Measurements from ENCODE around the gene ERV3-1.
"Not testable (repeated sequence)": the region's sequence is repeated elsewhere in the genome, so short reads cannot be mapped to it uniquely, and the experiment has no call there.

ERV3-1 gene

GRCh38 chr7:64996305-64996704, 10.2 kb downstream of the ERV3-1 start:
- ATAC-seq (replicated peaks), result no peak
- Mint-ChIP-seq H3K36me3 (ENCODE audit: insufficient read depth) (peaks cover 20% of the 10 kb centered on the region), H3K4me3 (no peak overlapping the region), H3K27ac (no peak overlapping the region), H3K4me1 (ENCODE audit: low read depth in 2 of 2) (peaks cover 3 to 16% of the 10 kb centered on the region in 2 donors), H3K27me3 (no peaks in the 10 kb centered on the region), H3K9me3 (peaks cover 13 to 37% of the 10 kb centered on the region in 2 donors)
- no peak for DNase-seq

- H3K36me3 Mint-ChIP-seq (ENCODE audit: insufficient read depth), result peaks cover 12% of the 10 kb centered on the region
These were observed 12.6 kb downstream of the ERV3-1 start for GRCh38 chr7:64993901-64994300.

DNA sequence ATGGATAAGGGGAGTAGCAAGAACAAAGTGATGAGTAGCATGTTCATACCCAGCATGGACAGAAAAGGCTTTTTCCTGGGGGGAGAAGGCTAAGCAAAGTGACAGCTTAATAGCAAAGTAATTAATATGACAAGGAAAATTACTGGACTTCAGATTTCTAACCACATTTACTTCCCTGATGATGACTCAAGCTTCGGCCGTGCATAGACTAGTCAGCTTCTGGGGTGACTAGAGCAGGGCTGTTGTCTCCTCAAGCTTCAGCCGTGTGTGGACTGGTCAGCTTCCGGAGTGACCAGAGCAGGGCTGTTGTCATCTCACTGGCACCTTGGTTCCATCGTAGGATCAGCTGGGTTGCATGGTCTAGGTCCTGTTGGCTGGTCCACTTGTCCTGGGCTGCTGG, 13.5 kb downstream of the ERV3-1 start:
- H3K27ac Mint-ChIP-seq, result no peak overlapping the region
- H3K4me3 Mint-ChIP-seq, result no peak overlapping the region
- peaks cover 16 to 53% of the 10 kb centered on the region in 2 donors for H3K9me3 Mint-ChIP-seq
- H3K4me1 Mint-ChIP-seq (ENCODE audit: low read depth in 2 of 2), result peaks cover 0 to 4% of the 10 kb centered on the region in 2 donors
- ATAC-seq (replicated peaks), result no peak
- no peaks in the 10 kb centered on the region for H3K27me3 Mint-ChIP-seq
- peaks cover 8% of the 10 kb centered on the region for H3K36me3 Mint-ChIP-seq (ENCODE audit: insufficient read depth)
- DNase-seq, result no peak

More at GRCh38 chr7:64993901-64994300, 12.6 kb downstream of the ERV3-1 start:
- no peaks in the 10 kb centered on the region for H3K27me3 Mint-ChIP-seq
- no peak overlapping the region for H3K4me3 Mint-ChIP-seq
- ATAC-seq (replicated peaks), result no peak
- H3K27ac Mint-ChIP-seq, result no peak overlapping the region
- DNase-seq, result no peak
- peaks cover 18 to 50% of the 10 kb centered on the region in 2 donors for H3K9me3 Mint-ChIP-seq
- H3K4me1 Mint-ChIP-seq (ENCODE audit: low read depth in 2 of 2), result peaks cover 0 to 11% of the 10 kb centered on the region in 2 donors

DNA sequence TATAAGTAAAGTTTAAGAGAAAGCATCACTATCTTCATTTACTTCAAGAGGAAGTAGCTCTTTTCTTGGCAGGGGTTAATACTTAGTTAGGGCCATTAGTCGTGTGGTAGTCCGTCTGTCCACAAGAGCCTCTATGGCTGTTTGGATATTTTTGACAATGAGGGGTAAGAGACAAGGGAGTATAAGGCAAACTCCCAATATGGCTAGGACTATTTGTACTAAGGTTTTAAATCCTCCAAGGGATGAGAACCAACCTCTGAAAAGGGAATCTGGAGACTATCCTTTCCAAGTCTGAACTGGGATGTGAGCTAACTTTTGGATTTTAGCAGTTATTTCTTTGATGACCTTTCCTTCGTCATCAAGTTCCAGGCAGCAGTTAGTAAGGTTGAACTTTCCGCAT, 15.6 kb downstream of the ERV3-1 start, which contains the start of gene ZNF117:
TSS of gene ZNF117 (minus strand) at position 101 of the 400 bp plus-strand sequence.
- no peaks in the 10 kb centered on the region for H3K36me3 Mint-ChIP-seq (ENCODE audit: insufficient read depth)
- no peak within 1 kb of the TSS for H3K27ac Mint-ChIP-seq
- peaks cover 16 to 39% of the 10 kb centered on the region in 2 donors for H3K9me3 Mint-ChIP-seq

DNA sequence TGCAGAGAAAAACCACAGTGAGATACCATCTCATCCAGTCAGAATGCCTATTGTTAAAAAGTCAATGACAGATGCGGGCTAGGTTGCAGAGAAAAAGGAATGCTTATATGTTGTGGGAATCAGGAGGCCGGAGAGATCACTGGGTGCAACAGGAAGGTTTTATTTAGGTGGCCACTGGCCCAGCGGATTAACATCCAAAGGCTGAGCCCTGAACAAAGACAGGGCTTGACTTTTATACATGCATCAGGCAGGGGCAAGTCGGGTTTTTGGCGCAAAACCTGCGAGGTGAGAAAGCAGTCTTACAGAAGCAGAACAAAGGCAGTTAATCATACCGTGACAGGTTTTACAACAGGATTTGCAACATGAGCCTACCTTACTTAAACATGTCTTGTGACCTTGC, 16.3 kb downstream of the ERV3-1 start:
- H3K4me1 Mint-ChIP-seq (ENCODE audit: low read depth in 2 of 2), result peaks cover 0 to 4% of the 10 kb centered on the region in 2 donors
- ATAC-seq (replicated peaks), result no peak
- no peak overlapping the region for H3K27ac Mint-ChIP-seq
- no peak for DNase-seq
- H3K4me3 Mint-ChIP-seq, result no peak overlapping the region
- peaks cover 16 to 39% of the 10 kb centered on the region in 2 donors for H3K9me3 Mint-ChIP-seq
- H3K27me3 Mint-ChIP-seq, result no peaks in the 10 kb centered on the region
- H3K36me3 Mint-ChIP-seq (ENCODE audit: insufficient read depth), result no peaks in the 10 kb centered on the region

More for the DNA sequence above, 15.6 kb downstream of the ERV3-1 start, which contains the start of gene ZNF117:
- no peak for DNase-seq
- H3K27me3 Mint-ChIP-seq, result no peaks in the 10 kb centered on the region
- no peak within 1 kb of the TSS for H3K4me3 Mint-ChIP-seq
- peaks cover 0 to 4% of the 10 kb centered on the region in 2 donors for H3K4me1 Mint-ChIP-seq (ENCODE audit: low read depth in 2 of 2)
- ATAC-seq (replicated peaks), result no peak

DNA sequence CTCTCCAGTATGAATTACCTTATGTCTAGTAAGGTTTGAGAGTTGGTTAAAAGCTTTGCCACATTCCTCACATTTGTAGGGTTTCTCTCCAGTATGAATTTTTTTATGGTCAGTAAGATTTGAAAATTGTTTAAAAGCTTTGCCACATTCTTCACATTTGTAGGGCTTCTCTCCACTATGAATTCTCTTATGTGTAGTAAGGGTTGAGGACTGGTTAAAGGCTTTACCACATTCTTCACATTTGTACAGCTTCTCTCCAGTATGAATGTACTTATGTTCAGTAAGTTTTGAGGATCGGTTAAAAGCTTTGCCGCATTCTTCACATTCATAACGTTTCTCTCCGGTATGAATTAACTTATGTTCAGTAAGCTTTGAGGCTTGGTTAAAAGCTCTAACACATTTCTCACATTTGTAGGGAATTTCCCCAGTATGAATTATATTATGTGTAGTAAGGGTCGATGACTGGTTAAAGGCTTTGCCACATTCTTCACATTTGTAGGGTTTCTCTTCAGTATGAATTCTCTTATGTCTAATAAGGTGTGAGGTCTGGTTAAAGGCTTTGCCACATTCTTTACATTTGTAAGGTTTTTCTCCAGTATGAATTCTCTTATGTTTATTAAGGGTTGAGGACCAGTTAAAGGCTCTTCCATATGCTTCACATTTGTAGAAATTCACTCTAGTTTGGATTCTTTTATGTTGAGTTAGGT, 27.8 kb downstream of the ERV3-1 start:
- H3K36me3 Mint-ChIP-seq (ENCODE audit: insufficient read depth), result peaks cover 24% of the 10 kb centered on the region
- no peaks in the 10 kb centered on the region for H3K4me1 Mint-ChIP-seq (ENCODE audit: low read depth in 2 of 2)
- H3K4me3 Mint-ChIP-seq, result no peak overlapping the region
- H3K9me3 Mint-ChIP-seq, result peaks cover 8 to 9% of the 10 kb centered on the region in 2 donors
- H3K27ac Mint-ChIP-seq, result no peak overlapping the region
- H3K27me3 Mint-ChIP-seq, result no peaks in the 10 kb centered on the region
- no peak for ATAC-seq (replicated peaks)
- no peak for DNase-seq

DNA sequence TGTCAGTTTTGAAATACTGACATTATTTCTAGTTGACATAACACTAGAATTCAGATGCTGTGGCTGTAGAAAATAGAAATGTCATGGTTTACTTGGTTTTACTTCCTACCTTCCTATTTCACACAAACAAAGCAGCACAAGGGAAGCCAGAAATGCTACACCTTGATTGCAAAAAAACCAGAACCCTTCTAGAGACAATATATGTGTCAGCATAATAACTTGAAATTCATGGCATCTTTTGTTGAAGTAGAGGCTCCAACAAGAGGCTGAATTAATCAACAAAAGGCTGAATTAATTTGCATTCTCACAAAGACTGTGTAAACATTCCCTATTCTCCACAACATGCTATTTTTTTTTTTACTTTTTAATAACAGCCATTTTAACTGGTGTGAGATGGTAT, 40.9 kb downstream of the ERV3-1 start:
- H3K27me3 Mint-ChIP-seq, result peaks cover 7 to 10% of the 10 kb centered on the region in 2 donors
- no peaks in the 10 kb centered on the region for H3K36me3 Mint-ChIP-seq (ENCODE audit: insufficient read depth)
- H3K9me3 Mint-ChIP-seq, result no peaks in the 10 kb centered on the region
- no peak overlapping the region for H3K27ac Mint-ChIP-seq
- no peak overlapping the region for H3K4me3 Mint-ChIP-seq
- ATAC-seq (replicated peaks) (no peak), DNase-seq (no peak)
- no peaks in the 10 kb centered on the region for H3K4me1 Mint-ChIP-seq (ENCODE audit: low read depth in 2 of 2)

DNA sequence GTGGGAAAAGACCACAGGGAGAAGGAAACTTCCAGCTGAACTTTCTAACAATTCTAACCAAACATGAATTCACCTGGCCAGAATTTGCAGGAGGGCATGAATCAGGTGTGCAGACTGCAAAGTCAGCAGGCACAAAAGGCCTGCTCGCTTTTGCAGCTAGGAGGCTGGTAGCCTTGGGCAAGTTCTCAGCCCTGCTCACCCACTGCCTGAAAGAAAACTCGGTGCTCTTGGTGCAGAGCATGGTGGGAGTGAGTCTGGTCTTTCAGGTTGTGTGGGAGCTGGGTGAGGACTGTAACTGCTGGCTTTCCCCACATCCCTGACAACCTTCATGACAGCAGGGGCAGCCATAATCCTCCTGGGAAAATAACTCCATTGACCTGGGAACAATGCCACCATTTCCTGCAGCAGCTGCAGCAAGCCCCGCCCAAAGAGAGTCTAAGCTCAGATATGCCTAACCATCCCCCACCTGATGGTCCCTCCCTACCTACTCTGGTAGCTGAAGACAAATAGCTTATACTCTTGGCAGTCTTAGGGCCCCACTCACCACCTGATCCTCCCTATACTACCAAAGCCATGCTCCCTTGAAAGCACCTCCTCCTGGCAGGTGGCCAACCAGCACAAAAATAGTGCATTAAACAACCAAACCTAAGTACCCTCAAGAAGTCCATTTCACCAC, 47.3 kb downstream of the ERV3-1 start:
- no peak for ATAC-seq (replicated peaks)
- DNase-seq, result no peak
- Mint-ChIP-seq H3K4me1 (ENCODE audit: low read depth in 2 of 2) (peaks cover 0 to 4% of the 10 kb centered on the region in 2 donors), H3K4me3 (no peak overlapping the region), H3K27me3 (peaks cover 7 to 32% of the 10 kb centered on the region in 2 donors), H3K9me3 (no peaks in the 10 kb centered on the region), H3K36me3 (ENCODE audit: insufficient read depth) (no peaks in the 10 kb centered on the region), H3K27ac (no peak overlapping the region)

GRCh38 chr7:64951250-64951848, 55.1 kb downstream of the ERV3-1 start:
- H3K27ac Mint-ChIP-seq, result peak overlapping the region in 1 of 2 donors; percentile 17

GRCh38 chr7:64950673-64951072, 55.8 kb downstream of the ERV3-1 start:
- not testable (repeated sequence) for H3K4me1 Mint-ChIP-seq (ENCODE audit: low read depth in 2 of 2); H3K4me3 Mint-ChIP-seq; DNase-seq; H3K36me3 Mint-ChIP-seq (ENCODE audit: insufficient read depth); ATAC-seq (replicated peaks); H3K9me3 Mint-ChIP-seq
- Mint-ChIP-seq H3K27me3 (peaks cover 47 to 48% of the 10 kb centered on the region in 2 donors), H3K27ac (peak overlapping the region in 1 of 2 donors; percentile 17)

More at GRCh38 chr7:64951250-64951848, 55.1 kb downstream of the ERV3-1 start:
- Mint-ChIP-seq H3K4me3 (no peak overlapping the region), H3K27me3 (peaks cover 41% of the 10 kb centered on the region in 2 donors), H3K36me3 (ENCODE audit: insufficient read depth) (no peaks in the 10 kb centered on the region), H3K9me3 (no peaks in the 10 kb centered on the region), H3K4me1 (ENCODE audit: low read depth in 2 of 2) (peaks cover 0 to 6% of the 10 kb centered on the region in 2 donors)
- DNase-seq (peak; percentile 27 to 28 (median 28)), ATAC-seq (replicated peaks) (peak; percentile 72)

GRCh38 chr7:64948774-64949173, 57.7 kb downstream of the ERV3-1 start:
- ATAC-seq (replicated peaks); H3K36me3 Mint-ChIP-seq (ENCODE audit: insufficient read depth); H3K4me1 Mint-ChIP-seq (ENCODE audit: low read depth in 2 of 2); DNase-seq; H3K27ac Mint-ChIP-seq; H3K9me3 Mint-ChIP-seq; H3K4me3 Mint-ChIP-seq: not testable (repeated sequence)
- peaks cover 58 to 64% of the 10 kb centered on the region in 2 donors for H3K27me3 Mint-ChIP-seq

DNA sequence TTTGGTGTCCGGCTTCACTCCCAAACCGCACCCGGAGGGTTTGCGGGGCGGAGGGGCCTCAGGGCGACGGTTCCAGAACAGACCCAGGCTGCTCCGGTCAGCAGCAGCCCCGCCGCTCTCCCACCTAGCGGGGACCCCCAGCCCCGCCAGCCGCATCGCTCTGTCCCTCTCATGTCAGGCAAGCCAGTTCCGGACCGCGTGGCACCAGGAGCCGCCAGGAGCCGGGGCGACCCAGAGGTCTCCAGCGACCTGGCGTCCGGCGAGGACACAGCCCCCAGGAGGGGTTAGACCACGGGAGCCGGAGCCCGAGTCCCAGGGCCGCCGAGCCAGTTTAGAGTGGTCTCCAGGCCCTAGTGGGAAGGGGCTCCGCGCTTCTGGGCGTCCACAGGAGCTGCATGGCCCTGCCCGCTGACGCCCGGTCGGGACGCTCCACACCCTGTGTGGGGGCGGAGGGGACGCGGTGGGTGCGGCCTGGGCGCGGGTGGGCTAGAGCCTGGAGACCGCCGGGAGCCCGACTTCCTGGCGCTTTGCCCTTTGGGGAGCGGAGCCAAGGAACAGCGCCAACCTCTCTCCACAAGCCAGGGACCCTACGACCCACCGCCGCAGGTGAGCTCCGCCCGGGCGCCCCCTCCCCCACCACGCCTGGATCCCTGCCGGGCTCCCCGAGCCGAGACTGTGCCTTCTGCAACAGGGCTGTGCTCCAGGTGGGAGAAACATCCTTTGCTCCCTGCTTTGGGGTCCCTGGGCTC, 59.1 kb downstream of the ERV3-1 start:
- no peaks in the 10 kb centered on the region for H3K36me3 Mint-ChIP-seq (ENCODE audit: insufficient read depth)
- DNase-seq (no peak), ATAC-seq (replicated peaks) (no peak)
- H3K4me1 Mint-ChIP-seq (ENCODE audit: low read depth in 2 of 2), result peaks cover 0 to 6% of the 10 kb centered on the region in 2 donors
- peak overlapping the region; percentile 51 to 60 for H3K4me3 Mint-ChIP-seq
- no peak overlapping the region for H3K27ac Mint-ChIP-seq
- peaks cover 60 to 64% of the 10 kb centered on the region in 2 donors for H3K27me3 Mint-ChIP-seq
- H3K9me3 Mint-ChIP-seq, result no peaks in the 10 kb centered on the region

GRCh38 chr7:64946772-64947171, 59.7 kb downstream of the ERV3-1 start:
- Mint-ChIP-seq H3K27me3 (peaks cover 60 to 64% of the 10 kb centered on the region in 2 donors), H3K4me1 (ENCODE audit: low read depth in 2 of 2) (peaks cover 0 to 6% of the 10 kb centered on the region in 2 donors), H3K9me3 (no peaks in the 10 kb centered on the region), H3K4me3 (no peak overlapping the region), H3K27ac (no peak overlapping the region), H3K36me3 (ENCODE audit: insufficient read depth) (no peaks in the 10 kb centered on the region)
- ATAC-seq (replicated peaks) (no peak), DNase-seq (no peak)
